CD14-positive monocyte (primary cell): ENCODE data around the gene PSMB5. TPM values are rescaled to one million over a fixed set of nuclear protein-coding genes. Genes with fewer than 3 reads are reported as not detected.

Experiments used
- DNase-seq, 3 donors: peaks; one replicate each; pipeline ENCODE4 v3.0.0-alpha.2; 2011 to 2022
- H2AFZ ChIP-seq: 2 replicates; pipeline ENCODE4 v1.6.0; 2012; ENCODE audit warnings: mild to moderate bottlenecking, low read depth, low read length, inconsistent platforms; ENCODE audit not compliant: insufficient read depth, poor library complexity, severe bottlenecking
- H3K27ac ChIP-seq, 2 donors: 1 replicate in 1 of 2; 2 replicates in 1 of 2; pipeline ENCODE4 v1.5.1; 2012 to 2013; ENCODE audit warnings: low read length in 2 of 2, control low read depth in 1 of 2, inconsistent platforms in 1 of 2, low read depth in 1 of 2, mild to moderate bottlenecking in 1 of 2
- H3K27me3 ChIP-seq, 2 donors: one replicate each; pipeline versions ENCODE4 v1.6.0 to v1.6.1; 2011 to 2013; ENCODE audit warnings: low read length in 2 of 2; ENCODE audit not compliant: control insufficient read depth in 2 of 2, insufficient read depth in 2 of 2
- H3K36me3 ChIP-seq, 2 donors: replicated peaks in 1 of 2; 1 replicate in 1 of 2; 2 replicates in 1 of 2; pipeline versions ENCODE4 v1.5.1 to v1.6.1; 2012 to 2013; ENCODE audit warnings: low read length in 2 of 2, control low read depth in 1 of 2, inconsistent platforms in 1 of 2, mild to moderate bottlenecking in 1 of 2; ENCODE audit not compliant: insufficient read depth in 2 of 2, control insufficient read depth in 1 of 2
- H3K4me1 ChIP-seq, 2 donors: 1 replicate in 1 of 2; 2 replicates in 1 of 2; pipeline versions ENCODE4 v1.5.1 to v1.6.1; 2012 to 2013; ENCODE audit warnings: low read length in 2 of 2, control low read depth in 1 of 2, inconsistent platforms in 1 of 2, mild to moderate bottlenecking in 1 of 2, moderate library complexity in 1 of 2; ENCODE audit not compliant: insufficient read depth in 2 of 2, control insufficient read depth in 1 of 2
- H3K4me2 ChIP-seq: replicated peaks from 2 replicates; pipeline ENCODE3; 2012; ENCODE audit warnings: low read length, moderate library complexity, mild to moderate bottlenecking; ENCODE audit not compliant: poor library complexity, severe bottlenecking; ENCODE audit errors: extremely low read depth
- H3K4me3 ChIP-seq, 3 experiments: fragments of 200-600 bp in 1 of 3; sonication (generic) in 1 of 3; replicated peaks in 1 of 3; 1 replicate in 2 of 3; 2 replicates in 1 of 3; pipeline ENCODE4 v1.5.1; 2011 to 2013; ENCODE audit warnings: low read length in 3 of 3, mild to moderate bottlenecking in 3 of 3, control low read depth in 2 of 3, low read depth in 2 of 3, inconsistent platforms in 1 of 3, moderate library complexity in 1 of 3
- H3K79me2 ChIP-seq: 2 replicates; pipeline ENCODE4 v1.6.0; 2012; ENCODE audit warnings: mild to moderate bottlenecking, control low read depth, inconsistent platforms, low read length, moderate library complexity; ENCODE audit not compliant: insufficient read depth
- H3K9ac ChIP-seq: 2 replicates; pipeline ENCODE4 v1.6.0; 2017; ENCODE audit warnings: low read length, mild to moderate bottlenecking; ENCODE audit not compliant: insufficient read depth, poor library complexity, severe bottlenecking
- H3K9me3 ChIP-seq, 2 donors: replicated peaks in 1 of 2; 1 replicate in 1 of 2; 2 replicates in 1 of 2; pipeline versions ENCODE4 v1.5.1 to v1.6.1; 2012 to 2013; ENCODE audit warnings: low read length in 2 of 2, control low read depth in 1 of 2; ENCODE audit not compliant: control insufficient read depth in 1 of 2, insufficient read depth in 1 of 2
- H4K20me1 ChIP-seq: 2 replicates; pipeline ENCODE4 v1.6.0; 2012; ENCODE audit warnings: mild to moderate bottlenecking, low read length, control low read depth, moderate library complexity; ENCODE audit not compliant: insufficient read depth
- H3K27ac Mint-ChIP-seq, 7 donors: one replicate each; pipeline ENCODE4 v1.8.0; 2020; ENCODE audit warnings: mild to moderate bottlenecking in 7 of 7, mixed read lengths in 7 of 7, moderate library complexity in 6 of 7, inconsistent platforms in 2 of 7
- H3K27me3 Mint-ChIP-seq, 3 donors: one replicate each; pipeline ENCODE4 v1.8.0; 2021 to 2022; ENCODE audit warnings: low read depth in 3 of 3, mild to moderate bottlenecking in 3 of 3, mixed read lengths in 3 of 3, moderate library complexity in 3 of 3, inconsistent platforms in 1 of 3
- H3K36me3 Mint-ChIP-seq, 2 donors: one replicate each; pipeline ENCODE4 v1.8.0; 2020; ENCODE audit warnings: mixed read lengths in 2 of 2, inconsistent platforms in 1 of 2, mild to moderate bottlenecking in 1 of 2
- H3K4me1 Mint-ChIP-seq: one replicate; pipeline ENCODE4 v1.8.0; 2020; ENCODE audit warnings: mild to moderate bottlenecking, mixed read lengths
- H3K4me3 Mint-ChIP-seq, 2 donors: one replicate each; pipeline ENCODE4 v1.8.0; 2020; ENCODE audit warnings: mild to moderate bottlenecking in 2 of 2, mixed read lengths in 2 of 2, moderate library complexity in 1 of 2
- H3K9me3 Mint-ChIP-seq, 7 donors: one replicate each; pipeline ENCODE4 v1.8.0; 2020 to 2022; ENCODE audit warnings: mixed read lengths in 7 of 7, mild to moderate bottlenecking in 6 of 7, moderate library complexity in 6 of 7, inconsistent platforms in 2 of 7
- WGBS: methylation state at CpG from one replicate; pipeline ENCODE4 v1.1.5; 2013; ENCODE audit warnings: missing lambda C conversion rate; ENCODE audit not compliant: insufficient coverage; 5-methylcytosine and 5-hydroxymethylcytosine counted together
- intact Hi-C, 2 donors: fragments of 100-400 bp; cut with micrococcal nuclease; formaldehyde crosslinking; loops; one replicate each; pipeline versions ENCODE4 v1.15.0 to v1.15.1; 2023
- polyA plus RNA-seq, 3 donors: library from polyadenylated mRNA; depleted of rRNA in 1 of 3; unstranded in 2 of 3; stranded (reverse) in 1 of 3; fragments of 300-500 nt in 2 of 3; fragments of >200 nt in 1 of 3; fragmentation: Illumina TruSeq in 2 of 3; gene quantifications; 1 replicate in 2 of 3; 2 replicates in 1 of 3; pipeline ENCODE4 v1.2.3, GENCODE V29; 2012 to 2021
- TF ChIP-seq, protein P1 (sequence below): fragments of 200-600 bp; IDR thresholded peaks from one replicate; pipeline ENCODE4 v1.8.0; 2022; ENCODE audit warnings: antibody characterized with exemption, mild to moderate bottlenecking

Gene PSMB5
- polyA plus RNA-seq, 3 donors = 16.8 to 61.8 (median 57.6) TPM

GRCh38 chr14:22994762-22995275 lies 39.9 kb downstream of the PSMB5 start:
- H3K27me3 ChIP-seq = no peaks in the 10 kb centered on the region
- no peaks in the 10 kb centered on the region for H3K4me1 ChIP-seq
- peaks cover 5 to 27% of the 10 kb centered on the region in 2 donors for H3K36me3 ChIP-seq
- no peaks in the 10 kb centered on the region for H3K9me3 ChIP-seq
- no peak overlapping the region for H3K4me3 ChIP-seq
- H4K20me1 ChIP-seq = no peaks in the 10 kb centered on the region
- Mint-ChIP-seq H3K4me1 (peaks cover 5% of the 10 kb centered on the region), H3K36me3 (peaks cover 35 to 43% of the 10 kb centered on the region in 2 donors), H3K27ac (no peak overlapping the region), H3K9me3 (no peaks in the 10 kb centered on the region), H3K4me3 (no peak overlapping the region), H3K27me3 (peaks cover 0 to 1% (median 0%) of the 10 kb centered on the region in 3 donors)
- DNase-seq = no peak
- WGBS = 33% methylated on average over 2 of the region's 4 CpGs
- TF ChIP-seq, protein P1, sequence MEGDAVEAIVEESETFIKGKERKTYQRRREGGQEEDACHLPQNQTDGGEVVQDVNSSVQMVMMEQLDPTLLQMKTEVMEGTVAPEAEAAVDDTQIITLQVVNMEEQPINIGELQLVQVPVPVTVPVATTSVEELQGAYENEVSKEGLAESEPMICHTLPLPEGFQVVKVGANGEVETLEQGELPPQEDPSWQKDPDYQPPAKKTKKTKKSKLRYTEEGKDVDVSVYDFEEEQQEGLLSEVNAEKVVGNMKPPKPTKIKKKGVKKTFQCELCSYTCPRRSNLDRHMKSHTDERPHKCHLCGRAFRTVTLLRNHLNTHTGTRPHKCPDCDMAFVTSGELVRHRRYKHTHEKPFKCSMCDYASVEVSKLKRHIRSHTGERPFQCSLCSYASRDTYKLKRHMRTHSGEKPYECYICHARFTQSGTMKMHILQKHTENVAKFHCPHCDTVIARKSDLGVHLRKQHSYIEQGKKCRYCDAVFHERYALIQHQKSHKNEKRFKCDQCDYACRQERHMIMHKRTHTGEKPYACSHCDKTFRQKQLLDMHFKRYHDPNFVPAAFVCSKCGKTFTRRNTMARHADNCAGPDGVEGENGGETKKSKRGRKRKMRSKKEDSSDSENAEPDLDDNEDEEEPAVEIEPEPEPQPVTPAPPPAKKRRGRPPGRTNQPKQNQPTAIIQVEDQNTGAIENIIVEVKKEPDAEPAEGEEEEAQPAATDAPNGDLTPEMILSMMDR = peak; percentile 28
- no peaks in the 10 kb centered on the region for H3K79me2 ChIP-seq
- no peak overlapping the region for H3K27ac ChIP-seq
- no peak overlapping the region for H2AFZ ChIP-seq
- no peak overlapping the region for H3K4me2 ChIP-seq
- intact Hi-C loops = no loop called here
- H3K9ac ChIP-seq = no peak overlapping the region

- Histone ChIP-seq H3K79me2 (no peaks in the 10 kb centered on the region), H3K27ac (no peak overlapping the region), H3K9ac (no peak overlapping the region), H3K9me3 (no peaks in the 10 kb centered on the region), H4K20me1 (no peaks in the 10 kb centered on the region), H3K4me1 (no peaks in the 10 kb centered on the region), H3K27me3 (no peaks in the 10 kb centered on the region), H3K4me3 (no peak overlapping the region), H3K36me3 (peaks cover 8 to 31% of the 10 kb centered on the region in 2 donors), H3K4me2 (no peak overlapping the region), H2AFZ (no peak overlapping the region)
- H3K4me1 Mint-ChIP-seq = peaks cover 5% of the 10 kb centered on the region
- H3K4me3 Mint-ChIP-seq = no peak overlapping the region
- peaks cover 0 to 1% (median 0%) of the 10 kb centered on the region in 3 donors for H3K27me3 Mint-ChIP-seq
- peaks cover 38 to 53% of the 10 kb centered on the region in 2 donors for H3K36me3 Mint-ChIP-seq
- no peak for DNase-seq
- TF ChIP-seq, protein P1 = no peak
- H3K9me3 Mint-ChIP-seq = no peaks in the 10 kb centered on the region
- intact Hi-C loops = no loop called here
- peak overlapping the region in 1 of 7 donors; percentile 19 for H3K27ac Mint-ChIP-seq
These were observed 41.2 kb downstream of the PSMB5 start for GRCh38 chr14:22993517-22993916.
